ENCODE results near the gene ARHGEF12.

- no peak for TF ChIP-seq POLR2A (IDR thresholded peaks at IDR 0.05)
- no peak for TF ChIP-seq CTCF (IDR thresholded peaks at IDR 0.05)
These were observed 156.3 kb downstream of the ARHGEF12 start for GRCh38 chr11:120492486-120492885.

Measured in uterus (tissue), 2 donors.